Stimulated activated naive CD8-positive, alpha-beta T cell treated with anti-CD3 and anti-CD28 coated beads, Interleukin-15, Interleukin-2, amounts not matched to agents 100 ng/mL and 50 ng/mL, for 24 hours (primary cell): ENCODE data around the gene PTGR1.
"Not testable (repeated sequence)": the region's sequence is repeated elsewhere in the genome, so short reads cannot be mapped to it uniquely, and the experiment has no call there.

Experiments used
- H3K27ac Mint-ChIP-seq: one replicate; pipeline ENCODE4 v1.8.0; 2021; ENCODE audit warnings: mild to moderate bottlenecking, mixed read lengths
- H3K27me3 Mint-ChIP-seq: one replicate; pipeline ENCODE4 v1.8.0; 2021; ENCODE audit warnings: mixed read lengths
- H3K36me3 Mint-ChIP-seq: one replicate; pipeline ENCODE4 v1.8.0; 2021; ENCODE audit warnings: low read depth, mixed read lengths
- H3K4me1 Mint-ChIP-seq: one replicate; pipeline ENCODE4 v1.8.0; 2021; ENCODE audit warnings: low read depth, mixed read lengths
- H3K4me3 Mint-ChIP-seq: one replicate; pipeline ENCODE4 v1.8.0; 2021; ENCODE audit warnings: mild to moderate bottlenecking, mixed read lengths
- H3K9me3 Mint-ChIP-seq: one replicate; pipeline ENCODE4 v1.8.0; 2021; ENCODE audit warnings: mixed read lengths

Gene PTGR1

GRCh38 chr9:111597852-111598732 is 1.4 kb downstream of the PTGR1 start:
- Mint-ChIP-seq H3K36me3 (no peaks in the 10 kb centered on the region), H3K4me3 (peak overlapping the region; percentile 84), H3K27me3 (peaks cover 45% of the 10 kb centered on the region), H3K9me3 (no peaks in the 10 kb centered on the region), H3K27ac (no peak overlapping the region), H3K4me1 (peaks cover 13% of the 10 kb centered on the region)

- H3K27me3 Mint-ChIP-seq: peaks cover 8% of the 10 kb centered on the region
- H3K27ac Mint-ChIP-seq: no peak overlapping the region
- no peaks in the 10 kb centered on the region for H3K4me1 Mint-ChIP-seq
- H3K36me3 Mint-ChIP-seq: no peaks in the 10 kb centered on the region
- H3K4me3 Mint-ChIP-seq: no peak overlapping the region
- no peaks in the 10 kb centered on the region for H3K9me3 Mint-ChIP-seq
Observed at GRCh38 chr9:111588846-111589245, 10.6 kb downstream of the PTGR1 start.

- Mint-ChIP-seq H3K4me1 (no peaks in the 10 kb centered on the region), H3K27ac (no peak overlapping the region), H3K4me3 (no peak overlapping the region), H3K36me3 (no peaks in the 10 kb centered on the region), H3K27me3 (peaks cover 8% of the 10 kb centered on the region), H3K9me3 (no peaks in the 10 kb centered on the region)
Observed at GRCh38 chr9:111586378-111586777, 13.1 kb downstream of the PTGR1 start.

GRCh38 chr9:111582888-111583287 is 16.6 kb downstream of the PTGR1 start:
- no peaks in the 10 kb centered on the region for H3K36me3 Mint-ChIP-seq
- H3K4me3 Mint-ChIP-seq: no peak overlapping the region
- no peak overlapping the region for H3K27ac Mint-ChIP-seq
- no peaks in the 10 kb centered on the region for H3K4me1 Mint-ChIP-seq
- H3K9me3 Mint-ChIP-seq: no peaks in the 10 kb centered on the region
- H3K27me3 Mint-ChIP-seq: peaks cover 8% of the 10 kb centered on the region

GRCh38 chr9:111572950-111573604 is 26.4 kb downstream of the PTGR1 start:
- peaks cover 3% of the 10 kb centered on the region for H3K27me3 Mint-ChIP-seq
- H3K27ac Mint-ChIP-seq: no peak overlapping the region
- H3K9me3 Mint-ChIP-seq: peaks cover 17% of the 10 kb centered on the region
- peaks cover 15% of the 10 kb centered on the region for H3K36me3 Mint-ChIP-seq
- no peak overlapping the region for H3K4me3 Mint-ChIP-seq
- H3K4me1 Mint-ChIP-seq: no peaks in the 10 kb centered on the region

- H3K4me3 Mint-ChIP-seq, H3K27ac Mint-ChIP-seq, H3K27me3 Mint-ChIP-seq, H3K4me1 Mint-ChIP-seq: not testable (repeated sequence)
- H3K9me3 Mint-ChIP-seq: peaks cover 26% of the 10 kb centered on the region
- peaks cover 19% of the 10 kb centered on the region for H3K36me3 Mint-ChIP-seq
Observed at GRCh38 chr9:111568127-111568526, 31.3 kb downstream of the PTGR1 start.

GRCh38 chr9:111566234-111566633 is 33.2 kb downstream of the PTGR1 start:
- Mint-ChIP-seq H3K4me3 (no peak overlapping the region), H3K27ac (no peak overlapping the region), H3K9me3 (peaks cover 30% of the 10 kb centered on the region), H3K4me1 (no peaks in the 10 kb centered on the region), H3K36me3 (peaks cover 15% of the 10 kb centered on the region), H3K27me3 (peaks cover 3% of the 10 kb centered on the region)

- no peaks in the 10 kb centered on the region for H3K27me3 Mint-ChIP-seq
- H3K4me3 Mint-ChIP-seq: no peak overlapping the region
- H3K27ac Mint-ChIP-seq: no peak overlapping the region
- H3K9me3 Mint-ChIP-seq: peaks cover 18% of the 10 kb centered on the region
- H3K36me3 Mint-ChIP-seq: no peaks in the 10 kb centered on the region
- H3K4me1 Mint-ChIP-seq: no peaks in the 10 kb centered on the region
Observed at GRCh38 chr9:111561165-111561719, 38.2 kb downstream of the PTGR1 start.

GRCh38 chr9:111559000-111559610 is 40.3 kb downstream of the PTGR1 start:
- Mint-ChIP-seq H3K9me3 (peaks cover 27% of the 10 kb centered on the region), H3K4me3 (no peak overlapping the region), H3K36me3 (peaks cover 16% of the 10 kb centered on the region), H3K27me3 (peaks cover 3% of the 10 kb centered on the region), H3K4me1 (no peaks in the 10 kb centered on the region), H3K27ac (no peak overlapping the region)

GRCh38 chr9:111555425-111555824 is 44.0 kb downstream of the PTGR1 start:
- Mint-ChIP-seq H3K27ac (peak overlapping the region; percentile 49), H3K9me3 (peaks cover 37% of the 10 kb centered on the region), H3K36me3 (peaks cover 39% of the 10 kb centered on the region)
- not testable (repeated sequence) for H3K27me3 Mint-ChIP-seq, H3K4me1 Mint-ChIP-seq, H3K4me3 Mint-ChIP-seq

- Mint-ChIP-seq H3K27ac (no peak overlapping the region), H3K4me1 (no peaks in the 10 kb centered on the region), H3K27me3 (no peaks in the 10 kb centered on the region), H3K36me3 (peaks cover 65% of the 10 kb centered on the region), H3K9me3 (peaks cover 53% of the 10 kb centered on the region), H3K4me3 (no peak overlapping the region)
Observed at GRCh38 chr9:111548623-111549022, 50.8 kb downstream of the PTGR1 start.

- no peaks in the 10 kb centered on the region for H3K27me3 Mint-ChIP-seq
- peaks cover 64% of the 10 kb centered on the region for H3K36me3 Mint-ChIP-seq
- no peak overlapping the region for H3K4me3 Mint-ChIP-seq
- no peak overlapping the region for H3K27ac Mint-ChIP-seq
- H3K4me1 Mint-ChIP-seq: no peaks in the 10 kb centered on the region
- peaks cover 42% of the 10 kb centered on the region for H3K9me3 Mint-ChIP-seq
Observed at GRCh38 chr9:111542497-111543254, 56.8 kb downstream of the PTGR1 start.

GRCh38 chr9:111533099-111533790 is 66.2 kb downstream of the PTGR1 start:
- Mint-ChIP-seq H3K9me3 (peaks cover 24% of the 10 kb centered on the region), H3K36me3 (peaks cover 51% of the 10 kb centered on the region)

GRCh38 chr9:111531716-111532115 is 67.7 kb downstream of the PTGR1 start:
- Mint-ChIP-seq H3K4me1 (peaks cover 6% of the 10 kb centered on the region), H3K36me3 (peaks cover 44% of the 10 kb centered on the region), H3K4me3 (no peak overlapping the region), H3K9me3 (peaks cover 21% of the 10 kb centered on the region), H3K27ac (no peak overlapping the region), H3K27me3 (no peaks in the 10 kb centered on the region)

More at GRCh38 chr9:111533099-111533790, 66.2 kb downstream of the PTGR1 start:
- Mint-ChIP-seq H3K4me3 (no peak overlapping the region), H3K27me3 (no peaks in the 10 kb centered on the region), H3K27ac (no peak overlapping the region), H3K4me1 (no peaks in the 10 kb centered on the region)
